Activated CD4-positive, alpha-beta memory T cell treated with anti-CD3 and anti-CD28 coated beads, Interleukin-2, amount 10 ng/mL, durations not matched to agents 7 days and 5 days (primary cell): ENCODE measurements around the gene GRK4. TPM values are rescaled to one million over a fixed set of nuclear protein-coding genes. Genes with fewer than 3 reads are reported as not detected.
A peak's percentile ranks its signal among the peaks of the same experiment; 100 is the strongest.
"Not testable (repeated sequence)": the region's sequence is repeated elsewhere in the genome, so short reads cannot be mapped to it uniquely, and the experiment has no call there.

ENCODE experiments used
- CTCF ChIA-PET: fragments of 350-600 bp; sonication (Branson Sonifier 250); formaldehyde crosslinking; loops from one replicate; lab custom pipeline; 2021; ENCODE audit warnings: antibody characterized with exemption, inconsistent platforms; lab: Charles Lee
- POLR2A ChIA-PET: fragments of 350-600 bp; sonication (Branson Sonifier 250); formaldehyde crosslinking; loops from one replicate; lab custom pipeline; 2021; ENCODE audit warnings: antibody characterized with exemption; lab: Charles Lee
- DNase-seq: peaks from one replicate; pipeline ENCODE4 v3.0.0-alpha.2; 2020
- H3K27ac Mint-ChIP-seq: one replicate; pipeline ENCODE4 v1.8.0; 2021; ENCODE audit warnings: mild to moderate bottlenecking, mixed read lengths
- H3K27me3 Mint-ChIP-seq: one replicate; pipeline ENCODE4 v1.8.0; 2021; ENCODE audit warnings: mixed read lengths
- H3K36me3 Mint-ChIP-seq: one replicate; pipeline ENCODE4 v1.8.0; 2021; ENCODE audit warnings: low read depth, mixed read lengths
- H3K4me1 Mint-ChIP-seq: one replicate; pipeline ENCODE4 v1.8.0; 2021; ENCODE audit warnings: mixed read lengths
- H3K4me3 Mint-ChIP-seq: one replicate; pipeline ENCODE4 v1.8.0; 2021; ENCODE audit warnings: mild to moderate bottlenecking, mixed read lengths
- H3K9me3 Mint-ChIP-seq: one replicate; pipeline ENCODE4 v1.8.0; 2021; ENCODE audit warnings: mixed read lengths
- total RNA-seq, 2 experiments: library from RNA; stranded (reverse); gene quantifications; one replicate each; pipeline ENCODE4 v1.2.3, GENCODE V29; 2021

GRK4 gene
- total RNA-seq, 2 experiments from 2014 or later = 3.1 to 3.6 TPM

GRCh38 chr4:2946812-2947600 is 16.4 kb upstream of the GRK4 start:
- CTCF ChIA-PET = interaction anchor here (3.1 kb wide), 1 partner anchor 9 kb away, joined by 12 read pairs; no protein-coding TSS in a partner anchor
- Mint-ChIP-seq H3K9me3 (no peaks in the 10 kb centered on the region), H3K4me1 (peaks cover 16% of the 10 kb centered on the region), H3K27ac (no peak overlapping the region), H3K36me3 (peaks cover 85% of the 10 kb centered on the region), H3K4me3 (no peak overlapping the region), H3K27me3 (no peaks in the 10 kb centered on the region)
- POLR2A ChIA-PET = interaction anchor here (0.6 to 4.6 kb wide), 2 partner anchors 10 to 223 kb away, joined by 4 to 41 read pairs; no protein-coding TSS in a partner anchor
- DNase-seq = no peak

GRCh38 chr4:2947926-2948325 is 15.4 kb upstream of the GRK4 start:
- Mint-ChIP-seq H3K36me3 (peaks cover 85% of the 10 kb centered on the region), H3K4me3 (no peak overlapping the region), H3K4me1 (peaks cover 8% of the 10 kb centered on the region), H3K27ac (peak overlapping the region; percentile 27), H3K27me3 (no peaks in the 10 kb centered on the region), H3K9me3 (no peaks in the 10 kb centered on the region)
- ChIA-PET CTCF (interaction anchor here (1.0 to 2.9 kb wide), 5 partner anchors 12 to 184 kb away, joined by 3 to 13 read pairs (median 3); partner anchors contain the start of genes GRK4 and NOP14), POLR2A (interaction anchor here (1.5 to 4.6 kb wide), 3 partner anchors 11 to 192 kb away, joined by 3 to 41 read pairs (median 3); partner anchors contain the start of gene TNIP2)
- DNase-seq = no peak

- Mint-ChIP-seq H3K27ac (no peak overlapping the region), H3K36me3 (peaks cover 88% of the 10 kb centered on the region), H3K27me3 (no peaks in the 10 kb centered on the region), H3K4me3 (no peak overlapping the region), H3K9me3 (no peaks in the 10 kb centered on the region), H3K4me1 (peaks cover 12% of the 10 kb centered on the region)
- ChIA-PET CTCF (interaction anchor here (0.8 to 2.9 kb wide), 7 partner anchors 12 to 185 kb away, joined by 3 to 13 read pairs (median 3); partner anchors contain the start of genes GRK4 and NOP14), POLR2A (interaction anchor here (1.5 to 4.6 kb wide), 3 partner anchors 12 to 193 kb away, joined by 3 to 41 read pairs (median 3); partner anchors contain the start of gene TNIP2)
- DNase-seq = no peak
Measured at GRCh38 chr4:2948895-2949781, 14.2 kb upstream of the GRK4 start.

- Mint-ChIP-seq H3K9me3 (no peaks in the 10 kb centered on the region), H3K27me3 (no peaks in the 10 kb centered on the region), H3K27ac (peak overlapping the region; percentile 2), H3K36me3 (peaks cover 90% of the 10 kb centered on the region), H3K4me3 (no peak overlapping the region), H3K4me1 (peaks cover 17% of the 10 kb centered on the region)
- DNase-seq = no peak
- POLR2A ChIA-PET = interaction anchor here (1.2 to 4.6 kb wide), 2 partner anchors 10 to 13 kb away, joined by 4 to 41 read pairs; no protein-coding TSS in a partner anchor
- CTCF ChIA-PET = interaction anchor here (1.7 to 2.9 kb wide), 2 partner anchors 14 to 84 kb away, joined by 3 to 13 read pairs; no protein-coding TSS in a partner anchor
Measured at GRCh38 chr4:2949782-2950125, 13.6 kb upstream of the GRK4 start.

GRCh38 chr4:2950221-2950989 is 13.0 kb upstream of the GRK4 start:
- no peak overlapping the region for H3K4me3 Mint-ChIP-seq
- DNase-seq = no peak
- POLR2A ChIA-PET = interaction anchor here (0.6 to 4.6 kb wide), 3 partner anchors 9 to 195 kb away, joined by 3 to 41 read pairs (median 4); no protein-coding TSS in a partner anchor
- H3K36me3 Mint-ChIP-seq = peaks cover 86% of the 10 kb centered on the region
- peaks cover 21% of the 10 kb centered on the region for H3K4me1 Mint-ChIP-seq
- peak overlapping the region; percentile 2 for H3K27ac Mint-ChIP-seq
- no peaks in the 10 kb centered on the region for H3K27me3 Mint-ChIP-seq
- no peaks in the 10 kb centered on the region for H3K9me3 Mint-ChIP-seq
- CTCF ChIA-PET = interaction anchor here (2.9 kb wide), 1 partner anchor 14 kb away, joined by 13 read pairs; no protein-coding TSS in a partner anchor

GRCh38 chr4:2953496-2953895 is 9.9 kb upstream of the GRK4 start:
- ChIA-PET POLR2A (interaction anchor here (1.0 to 5.7 kb wide), 11 partner anchors 9 to 484 kb away, joined by 3 to 95 read pairs (median 4); partner anchors contain the start of genes GRK4, NOP14 and RNF4), CTCF (interaction anchor here (0.6 to 5.5 kb wide), 16 partner anchors 9 to 1258 kb away, joined by 3 to 64 read pairs (median 4); partner anchors contain the start of genes FAM193A, GRK4 and NOP14)
- Mint-ChIP-seq H3K27me3 (no peaks in the 10 kb centered on the region), H3K9me3 (no peaks in the 10 kb centered on the region), H3K4me1 (peaks cover 51% of the 10 kb centered on the region), H3K36me3 (peaks cover 89% of the 10 kb centered on the region), H3K4me3 (no peak overlapping the region), H3K27ac (peak overlapping the region; percentile 93)
- no peak for DNase-seq

- H3K9me3 Mint-ChIP-seq = no peaks in the 10 kb centered on the region
- no peaks in the 10 kb centered on the region for H3K27me3 Mint-ChIP-seq
- H3K36me3 Mint-ChIP-seq = peaks cover 84% of the 10 kb centered on the region
- H3K4me3 Mint-ChIP-seq = peak overlapping the region; percentile 44
- DNase-seq = peak; percentile 63
- ChIA-PET POLR2A (interaction anchor here (1.0 to 5.7 kb wide), 11 partner anchors 8 to 486 kb away, joined by 3 to 95 read pairs (median 4); partner anchors contain the start of genes GRK4, NOP14 and RNF4), CTCF (interaction anchor here (0.5 to 5.5 kb wide), 23 partner anchors 9 to 716 kb away, joined by 3 to 64 read pairs (median 4); partner anchors contain the start of genes FAM193A, GRK4, NOP14 and TNIP2)
- peaks cover 59% of the 10 kb centered on the region for H3K4me1 Mint-ChIP-seq
- peak overlapping the region; percentile 93 for H3K27ac Mint-ChIP-seq
Measured at GRCh38 chr4:2954358-2955185, 8.8 kb upstream of the GRK4 start.

GRCh38 chr4:2955186-2956044 is 8.0 kb upstream of the GRK4 start:
- CTCF ChIA-PET = interaction anchor here (0.7 to 5.5 kb wide), 9 partner anchors 10 to 419 kb away, joined by 3 to 64 read pairs (median 4); partner anchors contain the start of genes FAM193A and TNIP2
- not testable (repeated sequence) for H3K4me3 Mint-ChIP-seq, H3K27me3 Mint-ChIP-seq

GRCh38 chr4:2958446-2958845 is 4.9 kb upstream of the GRK4 start:
- H3K27ac Mint-ChIP-seq = peak overlapping the region; percentile 46
- H3K4me3 Mint-ChIP-seq = no peak overlapping the region
- H3K27me3 Mint-ChIP-seq = no peaks in the 10 kb centered on the region
- ChIA-PET POLR2A (interaction anchor here (1.2 kb wide), 1 partner anchor 161 kb away, joined by 3 read pairs; no protein-coding TSS in a partner anchor), CTCF (no interaction called here)
- no peak for DNase-seq
- H3K36me3 Mint-ChIP-seq = peaks cover 50% of the 10 kb centered on the region
- no peaks in the 10 kb centered on the region for H3K9me3 Mint-ChIP-seq
- peaks cover 72% of the 10 kb centered on the region for H3K4me1 Mint-ChIP-seq

More at GRCh38 chr4:2955186-2956044, 8.0 kb upstream of the GRK4 start:
- not testable (repeated sequence) for DNase-seq, H3K9me3 Mint-ChIP-seq
- Mint-ChIP-seq H3K27ac (peak overlapping the region; percentile 66), H3K4me1 (peaks cover 66% of the 10 kb centered on the region), H3K36me3 (peaks cover 77% of the 10 kb centered on the region)
- POLR2A ChIA-PET = interaction anchor here (1.2 to 5.7 kb wide), 5 partner anchors 11 to 191 kb away, joined by 3 to 95 read pairs (median 10); no protein-coding TSS in a partner anchor

GRCh38 chr4:2960450-2960849 is 2.9 kb upstream of the GRK4 start:
- Mint-ChIP-seq H3K36me3 (peaks cover 34% of the 10 kb centered on the region), H3K4me1 (peaks cover 63% of the 10 kb centered on the region)
- H3K9me3 Mint-ChIP-seq, DNase-seq, H3K4me3 Mint-ChIP-seq, H3K27ac Mint-ChIP-seq, H3K27me3 Mint-ChIP-seq: not testable (repeated sequence)
- CTCF ChIA-PET = interaction anchor here (0.7 to 1.7 kb wide), 3 partner anchors 25 to 204 kb away, joined by 3 to 5 read pairs (median 4); no protein-coding TSS in a partner anchor
- POLR2A ChIA-PET = interaction anchor here (0.7 kb wide), 1 partner anchor 19 kb away, joined by 3 read pairs; no protein-coding TSS in a partner anchor
